ENCODE results near the gene CACNA1E. TPM values are rescaled to one million over a fixed set of nuclear protein-coding genes. Genes with fewer than 3 reads are reported as not detected.

The CACNA1E gene
- total RNA-seq, 6 donors from 2014 or later, result 0.17 to 1.4 (median 0.51) TPM

DNA sequence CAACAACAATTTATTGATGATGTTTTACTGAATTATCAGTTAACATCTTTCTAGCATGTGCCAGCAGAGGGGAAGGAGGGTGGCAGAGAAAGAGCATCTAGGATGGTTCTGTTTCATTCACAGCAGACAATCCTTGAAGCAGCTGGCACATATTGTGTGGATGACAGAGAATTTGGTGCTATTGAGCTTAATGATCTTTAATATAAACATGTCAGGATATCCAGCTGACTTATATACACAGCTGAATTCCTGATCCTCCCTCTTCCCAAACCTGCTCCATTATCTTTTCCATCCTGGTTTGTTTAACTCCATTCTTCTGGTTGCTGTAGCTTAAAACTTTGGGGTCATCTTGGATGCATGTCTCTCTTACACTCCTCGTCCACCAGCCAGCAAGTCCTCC, 218.6 kb downstream of the CACNA1E start:
- H3K4me1 ChIP-seq, result no peaks in the 10 kb centered on the region
- DNase-seq (no peak), ATAC-seq (ENCODE audit: low FRiP score in 2 of 2) (no peak)
- TF ChIP-seq, protein P1, sequence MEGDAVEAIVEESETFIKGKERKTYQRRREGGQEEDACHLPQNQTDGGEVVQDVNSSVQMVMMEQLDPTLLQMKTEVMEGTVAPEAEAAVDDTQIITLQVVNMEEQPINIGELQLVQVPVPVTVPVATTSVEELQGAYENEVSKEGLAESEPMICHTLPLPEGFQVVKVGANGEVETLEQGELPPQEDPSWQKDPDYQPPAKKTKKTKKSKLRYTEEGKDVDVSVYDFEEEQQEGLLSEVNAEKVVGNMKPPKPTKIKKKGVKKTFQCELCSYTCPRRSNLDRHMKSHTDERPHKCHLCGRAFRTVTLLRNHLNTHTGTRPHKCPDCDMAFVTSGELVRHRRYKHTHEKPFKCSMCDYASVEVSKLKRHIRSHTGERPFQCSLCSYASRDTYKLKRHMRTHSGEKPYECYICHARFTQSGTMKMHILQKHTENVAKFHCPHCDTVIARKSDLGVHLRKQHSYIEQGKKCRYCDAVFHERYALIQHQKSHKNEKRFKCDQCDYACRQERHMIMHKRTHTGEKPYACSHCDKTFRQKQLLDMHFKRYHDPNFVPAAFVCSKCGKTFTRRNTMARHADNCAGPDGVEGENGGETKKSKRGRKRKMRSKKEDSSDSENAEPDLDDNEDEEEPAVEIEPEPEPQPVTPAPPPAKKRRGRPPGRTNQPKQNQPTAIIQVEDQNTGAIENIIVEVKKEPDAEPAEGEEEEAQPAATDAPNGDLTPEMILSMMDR (IDR thresholded peaks at IDR 0.05), result no peak
- TF ChIP-seq EP300 (IDR thresholded peaks at IDR 0.05), result no peak
- TF ChIP-seq POLR2A (IDR thresholded peaks at IDR 0.05), result no peak
- TF ChIP-seq POLR2AphosphoS5 (IDR thresholded peaks at IDR 0.05), result no peak
- WGBS, 2 donors, result 26 to 42% methylated on average over 1 of the region's 1 CpG
- no peaks in the 10 kb centered on the region for H3K36me3 ChIP-seq
- no peaks in the 10 kb centered on the region for H3K27me3 ChIP-seq
- no peak overlapping the region for H3K27ac ChIP-seq
- no peak overlapping the region for H3K4me3 ChIP-seq
- no peaks in the 10 kb centered on the region for H3K9me3 ChIP-seq

DNA sequence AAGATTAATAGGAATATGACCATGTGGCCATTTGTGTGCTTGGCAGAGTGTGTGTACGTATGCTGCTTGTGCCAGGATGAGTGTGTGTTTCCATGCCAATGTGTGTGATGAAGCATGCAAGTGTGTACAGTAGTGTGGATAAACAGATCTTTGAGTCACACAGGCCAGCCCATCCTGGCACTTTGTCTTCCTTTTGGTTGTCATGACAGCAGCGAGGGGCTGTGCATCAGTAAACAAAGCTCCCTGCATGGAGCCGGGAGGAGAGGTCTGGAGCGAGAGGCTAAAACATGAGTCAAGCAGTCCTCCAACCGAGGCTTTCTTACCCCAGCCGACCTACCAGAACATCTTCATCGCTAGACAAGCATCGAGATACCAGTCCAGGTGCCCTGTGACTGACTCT, 221.2 kb downstream of the CACNA1E start:
- Histone ChIP-seq H3K27ac (no peak overlapping the region), H3K9me3 (no peaks in the 10 kb centered on the region), H3K4me3 (no peak overlapping the region), H3K4me1 (no peaks in the 10 kb centered on the region), H3K36me3 (no peaks in the 10 kb centered on the region), H3K27me3 (no peaks in the 10 kb centered on the region)
- WGBS, 2 donors, result 53 to 62% methylated on average over 7 to 8 of the region's 8 CpGs
- DNase-seq (no peak), ATAC-seq (ENCODE audit: low FRiP score in 2 of 2) (no peak)
- TF ChIP-seq POLR2AphosphoS5 (IDR thresholded peaks at IDR 0.05) (no peak), POLR2A (IDR thresholded peaks at IDR 0.05) (no peak), EP300 (IDR thresholded peaks at IDR 0.05) (no peak)
- TF ChIP-seq, protein P1 (IDR thresholded peaks at IDR 0.05), result no peak

DNA sequence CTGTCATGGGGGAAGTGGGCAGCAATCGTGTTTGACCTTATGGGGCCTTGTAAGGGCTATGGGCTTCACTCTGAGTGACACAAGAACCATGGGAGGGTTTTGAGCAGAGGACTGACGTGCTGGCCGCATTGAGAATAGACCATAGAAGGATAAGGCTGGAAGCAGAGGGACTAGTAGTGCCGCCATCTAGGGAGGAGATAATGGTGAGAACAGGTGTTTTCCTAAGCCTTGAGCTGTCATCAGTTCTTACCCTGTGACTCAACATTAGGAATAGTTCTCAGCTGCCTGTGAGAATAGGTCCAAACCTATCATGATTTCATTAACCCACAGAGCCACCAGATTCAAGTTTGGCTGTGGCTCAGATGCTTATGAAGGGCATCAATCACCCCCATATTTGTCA, 228.5 kb downstream of the CACNA1E start:
- Histone ChIP-seq H3K36me3 (no peaks in the 10 kb centered on the region), H3K27ac (no peak overlapping the region), H3K4me1 (no peaks in the 10 kb centered on the region), H3K9me3 (no peaks in the 10 kb centered on the region), H3K27me3 (no peaks in the 10 kb centered on the region), H3K4me3 (no peak overlapping the region)
- no peak for ATAC-seq (ENCODE audit: low FRiP score in 2 of 2)
- no peak for DNase-seq
- no peak for TF ChIP-seq EP300 (IDR thresholded peaks at IDR 0.05)
- TF ChIP-seq, protein P1 (IDR thresholded peaks at IDR 0.05), result no peak
- 79 to 83% methylated on average over 4 of the region's 4 CpGs for WGBS, 2 donors

DNA sequence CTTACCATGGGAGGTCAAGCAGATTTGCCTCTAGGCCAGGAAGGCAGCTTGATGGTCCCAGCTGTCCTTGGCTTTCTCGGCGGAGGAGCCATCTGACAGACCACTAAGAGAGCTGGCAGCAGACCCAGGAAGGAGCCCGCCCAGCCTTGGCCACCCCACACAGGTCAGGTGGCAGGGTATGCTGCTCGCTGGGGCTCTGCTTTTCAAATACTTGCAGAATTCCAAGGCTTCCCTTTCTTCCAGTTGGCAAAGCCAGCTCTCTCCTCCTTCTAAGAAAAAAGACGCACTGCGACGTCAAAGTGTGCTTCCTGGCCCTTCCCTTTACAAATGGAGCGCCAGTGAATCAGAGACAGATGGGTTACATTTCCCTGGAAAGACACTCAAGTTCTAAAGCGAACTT, 229.4 kb downstream of the CACNA1E start:
- DNase-seq, result peak in 1 of 2 donors; percentile 38
- no peaks in the 10 kb centered on the region for H3K27me3 ChIP-seq
- ATAC-seq (ENCODE audit: low FRiP score in 2 of 2), result no peak
- WGBS, 2 donors, result 63 to 81% methylated on average over 9 of the region's 9 CpGs
- no peak overlapping the region for H3K27ac ChIP-seq
- no peaks in the 10 kb centered on the region for H3K9me3 ChIP-seq
- H3K4me1 ChIP-seq, result no peaks in the 10 kb centered on the region
- no peak overlapping the region for H3K4me3 ChIP-seq
- no peaks in the 10 kb centered on the region for H3K36me3 ChIP-seq
- TF ChIP-seq, protein P1 (IDR thresholded peaks at IDR 0.05), result no peak
- no peak for TF ChIP-seq POLR2AphosphoS5 (IDR thresholded peaks at IDR 0.05)
- TF ChIP-seq EP300 (IDR thresholded peaks at IDR 0.05), result no peak
- no peak for TF ChIP-seq POLR2A (IDR thresholded peaks at IDR 0.05)

DNA sequence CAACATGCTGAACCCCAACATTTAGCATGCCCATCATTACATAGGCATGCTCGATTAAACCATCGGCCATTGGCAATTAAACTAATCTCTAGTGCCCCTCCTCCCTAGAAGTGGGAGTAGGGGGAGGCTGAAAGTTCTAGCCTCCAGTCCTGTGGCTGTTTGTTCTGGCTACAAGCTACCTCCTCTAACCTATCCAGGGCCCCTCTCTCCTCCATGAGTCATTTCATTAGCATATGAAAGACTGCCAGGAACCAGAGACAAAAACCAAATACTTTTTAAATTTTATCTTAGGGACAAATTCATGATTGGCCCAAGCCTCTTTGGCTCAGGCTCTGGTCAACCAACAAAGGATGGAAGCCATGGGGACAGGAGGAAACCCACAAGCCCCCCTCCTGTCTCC, 231.1 kb downstream of the CACNA1E start:
- no peak for DNase-seq
- 87 to 100% methylated on average over 2 of the region's 2 CpGs for WGBS, 2 donors
- no peaks in the 10 kb centered on the region for H3K4me1 ChIP-seq
- H3K9me3 ChIP-seq, result no peaks in the 10 kb centered on the region
- no peak overlapping the region for H3K4me3 ChIP-seq
- no peak for ATAC-seq (ENCODE audit: low FRiP score in 2 of 2)
- TF ChIP-seq POLR2AphosphoS5 (IDR thresholded peaks at IDR 0.05) (no peak), EP300 (IDR thresholded peaks at IDR 0.05) (no peak)
- H3K27me3 ChIP-seq, result no peaks in the 10 kb centered on the region
- no peak overlapping the region for H3K27ac ChIP-seq
- H3K36me3 ChIP-seq, result no peaks in the 10 kb centered on the region
